Measurements from ENCODE around the gene ADISSP. TPM values are rescaled to one million over a fixed set of nuclear protein-coding genes. Genes with fewer than 3 reads are reported as not detected.

The ADISSP gene
- total RNA-seq, 1 donor from 2014 or later = 62.0 TPM

DNA sequence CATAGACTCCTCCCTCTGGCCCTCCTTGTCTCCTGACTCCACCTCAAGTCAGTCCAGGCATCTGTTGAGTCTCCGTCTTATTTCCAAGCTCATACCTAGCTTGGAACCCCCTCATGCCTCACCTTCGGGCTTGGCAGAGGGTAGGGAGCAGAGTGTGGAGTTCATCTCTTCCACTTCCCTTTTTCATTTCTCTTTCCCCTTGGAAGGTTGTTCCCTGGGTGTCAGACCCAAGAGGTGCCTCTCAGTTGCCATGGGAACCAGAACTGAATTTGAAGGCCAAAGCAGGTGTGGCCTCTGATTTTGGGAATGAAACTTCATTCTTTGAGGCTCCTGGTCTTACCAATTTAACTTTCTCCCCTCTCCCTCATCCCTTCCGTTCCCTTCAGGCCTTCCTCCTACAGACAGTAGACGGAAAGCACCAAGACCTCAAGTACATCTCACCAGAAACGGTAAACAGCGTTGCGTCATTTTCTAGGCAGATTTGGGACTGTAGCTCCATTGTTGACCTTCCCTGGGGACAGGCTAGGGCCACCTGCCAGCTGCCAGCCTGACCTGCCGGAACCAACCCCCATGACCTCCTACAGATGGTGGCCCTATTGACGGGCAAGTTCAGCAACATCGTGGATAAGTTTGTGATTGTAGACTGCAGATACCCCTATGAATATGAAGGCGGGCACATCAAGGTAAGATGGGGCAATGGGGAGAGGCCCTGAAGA lies 35.1 kb upstream of the ADISSP start:
- no peak overlapping the region for H3K4me3 ChIP-seq (ENCODE audit: low read depth, low read length)
- DNase-seq (ENCODE audit: low read depth) = no peak
- TF ChIP-seq, protein P1, sequence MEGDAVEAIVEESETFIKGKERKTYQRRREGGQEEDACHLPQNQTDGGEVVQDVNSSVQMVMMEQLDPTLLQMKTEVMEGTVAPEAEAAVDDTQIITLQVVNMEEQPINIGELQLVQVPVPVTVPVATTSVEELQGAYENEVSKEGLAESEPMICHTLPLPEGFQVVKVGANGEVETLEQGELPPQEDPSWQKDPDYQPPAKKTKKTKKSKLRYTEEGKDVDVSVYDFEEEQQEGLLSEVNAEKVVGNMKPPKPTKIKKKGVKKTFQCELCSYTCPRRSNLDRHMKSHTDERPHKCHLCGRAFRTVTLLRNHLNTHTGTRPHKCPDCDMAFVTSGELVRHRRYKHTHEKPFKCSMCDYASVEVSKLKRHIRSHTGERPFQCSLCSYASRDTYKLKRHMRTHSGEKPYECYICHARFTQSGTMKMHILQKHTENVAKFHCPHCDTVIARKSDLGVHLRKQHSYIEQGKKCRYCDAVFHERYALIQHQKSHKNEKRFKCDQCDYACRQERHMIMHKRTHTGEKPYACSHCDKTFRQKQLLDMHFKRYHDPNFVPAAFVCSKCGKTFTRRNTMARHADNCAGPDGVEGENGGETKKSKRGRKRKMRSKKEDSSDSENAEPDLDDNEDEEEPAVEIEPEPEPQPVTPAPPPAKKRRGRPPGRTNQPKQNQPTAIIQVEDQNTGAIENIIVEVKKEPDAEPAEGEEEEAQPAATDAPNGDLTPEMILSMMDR (conservative IDR thresholded peaks at IDR 0.05; ENCODE audit: low read depth, low read length) = no peak

DNA sequence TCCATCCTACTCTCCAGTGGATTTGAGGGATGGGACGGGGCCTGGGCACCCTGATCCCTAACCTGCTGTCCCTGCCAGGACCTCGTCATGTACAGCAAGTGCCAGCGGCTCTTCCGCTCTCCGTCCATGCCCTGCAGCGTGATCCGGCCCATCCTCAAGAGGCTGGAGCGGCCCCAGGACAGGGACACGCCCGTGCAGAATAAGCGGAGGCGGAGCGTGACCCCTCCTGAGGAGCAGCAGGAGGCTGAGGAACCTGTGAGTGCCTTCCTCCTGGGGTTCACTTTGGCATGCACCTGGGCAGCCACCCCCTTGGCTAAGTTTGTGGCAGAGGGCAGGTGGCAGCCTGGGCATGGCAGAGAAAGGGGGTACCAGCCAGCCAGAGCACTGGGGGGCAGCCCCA lies 34.3 kb upstream of the ADISSP start:
- no peak for DNase-seq (ENCODE audit: low read depth)
- no peak overlapping the region for H3K4me3 ChIP-seq (ENCODE audit: low read depth, low read length)
- TF ChIP-seq, protein P1 (conservative IDR thresholded peaks at IDR 0.05; ENCODE audit: low read depth, low read length) = no peak

DNA sequence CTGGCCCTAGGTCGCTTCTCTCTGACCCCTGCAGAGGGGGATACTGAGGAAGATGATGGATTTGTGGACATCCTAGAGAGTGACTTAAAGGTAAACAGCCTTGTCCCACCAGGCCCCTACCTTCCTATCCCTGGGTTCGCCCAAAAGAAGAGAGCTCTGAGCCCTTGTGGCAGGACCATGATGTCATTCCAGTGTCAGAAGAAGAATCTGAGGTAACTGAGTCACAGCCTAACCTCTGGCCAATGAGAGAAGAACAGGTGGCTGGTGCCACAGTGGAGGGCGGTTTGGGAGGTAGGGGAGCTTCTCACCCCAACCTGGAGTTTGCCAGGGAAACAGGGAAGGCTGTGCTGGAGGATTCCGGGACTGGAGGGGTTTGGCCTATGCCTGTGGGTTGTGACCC lies 33.7 kb upstream of the ADISSP start:
- TF ChIP-seq, protein P1 (conservative IDR thresholded peaks at IDR 0.05; ENCODE audit: low read depth, low read length) = no peak
- no peak overlapping the region for H3K4me3 ChIP-seq (ENCODE audit: low read depth, low read length)
- DNase-seq (ENCODE audit: low read depth) = no peak

GRCh38 chr20:3800878-3801260 lies 33.3 kb upstream of the ADISSP start:
- TF ChIP-seq, protein P1 (conservative IDR thresholded peaks at IDR 0.05; ENCODE audit: low read depth, low read length) = no peak
- no peak for DNase-seq (ENCODE audit: low read depth)

DNA sequence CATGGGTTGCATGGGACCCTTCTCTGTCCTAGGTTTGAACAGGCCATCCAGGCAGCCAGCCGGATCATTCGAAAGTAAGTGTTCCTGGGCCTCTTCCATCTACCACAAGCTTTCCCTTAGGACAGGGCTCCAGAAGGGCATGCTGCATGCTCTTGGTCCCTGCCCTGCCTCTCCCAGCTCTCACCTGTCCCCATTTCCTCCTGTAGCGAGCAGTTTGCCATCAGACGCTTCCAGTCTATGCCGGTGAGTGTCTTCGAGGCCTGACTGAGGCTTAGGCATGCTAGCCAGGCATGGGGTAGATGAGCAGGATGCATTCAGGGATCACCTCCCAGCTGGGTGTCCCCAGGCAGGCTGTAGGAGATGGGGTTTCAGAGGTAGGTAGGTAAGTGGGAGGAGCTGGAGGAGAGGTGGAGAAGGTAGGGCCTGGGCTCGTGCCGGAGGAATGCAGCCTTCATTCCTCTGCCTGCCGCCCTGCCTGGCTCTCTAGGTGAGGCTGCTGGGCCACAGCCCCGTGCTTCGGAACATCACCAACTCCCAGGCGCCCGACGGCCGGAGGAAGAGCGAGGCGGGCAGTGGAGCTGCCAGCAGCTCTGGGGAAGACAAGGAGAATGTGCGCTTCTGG lies 32.8 kb upstream of the ADISSP start:
- DNase-seq (ENCODE audit: low read depth) = no peak
- TF ChIP-seq, protein P1 (conservative IDR thresholded peaks at IDR 0.05; ENCODE audit: low read depth, low read length) = no peak
- no peak overlapping the region for H3K4me3 ChIP-seq (ENCODE audit: low read depth, low read length)

More at GRCh38 chr20:3800878-3801260, 33.3 kb upstream of the ADISSP start:
- no peak overlapping the region for H3K4me3 ChIP-seq (ENCODE audit: low read depth, low read length)

- TF ChIP-seq, protein P1 (conservative IDR thresholded peaks at IDR 0.05; ENCODE audit: low read depth, low read length) = no peak
- no peak for DNase-seq (ENCODE audit: low read depth)
- no peak overlapping the region for H3K4me3 ChIP-seq (ENCODE audit: low read depth, low read length)
These were observed 31.3 kb upstream of the ADISSP start for GRCh38 chr20:3798908-3799248.

GRCh38 chr20:3798373-3798768 lies 30.8 kb upstream of the ADISSP start:
- no peak for DNase-seq (ENCODE audit: low read depth)
- peak overlapping the region; percentile 2 for H3K4me3 ChIP-seq (ENCODE audit: low read depth, low read length)
- TF ChIP-seq, protein P1 (conservative IDR thresholded peaks at IDR 0.05; ENCODE audit: low read depth, low read length) = no peak

All from epithelial cell of proximal tubule (primary cell).